MM.1S (cell line): ENCODE measurements around the gene PPM1B.

ENCODE experiments used
- CTCF ChIP-seq: fragments of 300-600 bp; sonication (generic); IDR thresholded peaks from 2 replicates; pipeline ENCODE4 v1.5.1; 2016; ENCODE audit warnings: antibody characterized with exemption, low read length, mixed read lengths
- EZH2 ChIP-seq: fragments of 300-600 bp; sonication (generic); optimal IDR thresholded peaks from 2 replicates; pipeline ENCODE3; 2017; ENCODE audit warnings: low read depth, mild to moderate bottlenecking, antibody characterized with exemption, low read length, mixed read lengths
- EZH2phosphoT487 ChIP-seq: fragments of 300-600 bp; sonication (generic); IDR thresholded peaks from 2 replicates; pipeline ENCODE4 v1.6.1; 2018; ENCODE audit warnings: antibody characterized with exemption, low read length

GRCh38 chr2:44273596-44273995 lies 104.9 kb downstream of the PPM1B start:
- TF ChIP-seq CTCF (no peak), EZH2phosphoT487 (no peak), EZH2 (no peak)
